GM19240 (cell line): ENCODE measurements around the gene SLC16A9.

ENCODE experiments used
- DNase-seq: peaks from one replicate; pipeline ENCODE4 v3.0.0; 2011; ENCODE audit warnings: low spot score; ENCODE audit not compliant: insufficient read length

The SLC16A9 gene

DNA sequence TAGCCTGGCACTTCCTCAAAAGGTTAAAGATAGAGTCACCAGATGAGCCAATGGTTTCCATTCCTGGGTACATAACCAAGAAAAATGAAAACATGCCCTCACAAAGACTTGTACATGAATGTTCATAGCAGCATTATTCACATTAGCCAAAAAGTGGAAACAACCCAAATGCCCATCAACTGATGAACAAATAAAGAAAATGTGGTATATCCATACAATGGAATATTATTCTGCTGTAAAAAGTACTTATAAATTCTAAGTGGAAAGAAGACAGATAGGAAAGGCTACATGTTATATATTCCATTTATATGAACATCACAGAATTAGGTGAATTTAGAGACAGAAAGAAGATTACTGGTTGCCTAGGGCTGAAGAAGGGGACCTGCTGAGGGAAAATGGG, 10.7 kb upstream of the SLC16A9 start:
- no peak for DNase-seq

- no peak for DNase-seq
Observed at GRCh38 chr10:59719374-59719773, 9.7 kb upstream of the SLC16A9 start.

- no peak for DNase-seq
Observed at GRCh38 chr10:59718257-59718656, 8.6 kb upstream of the SLC16A9 start.

DNA sequence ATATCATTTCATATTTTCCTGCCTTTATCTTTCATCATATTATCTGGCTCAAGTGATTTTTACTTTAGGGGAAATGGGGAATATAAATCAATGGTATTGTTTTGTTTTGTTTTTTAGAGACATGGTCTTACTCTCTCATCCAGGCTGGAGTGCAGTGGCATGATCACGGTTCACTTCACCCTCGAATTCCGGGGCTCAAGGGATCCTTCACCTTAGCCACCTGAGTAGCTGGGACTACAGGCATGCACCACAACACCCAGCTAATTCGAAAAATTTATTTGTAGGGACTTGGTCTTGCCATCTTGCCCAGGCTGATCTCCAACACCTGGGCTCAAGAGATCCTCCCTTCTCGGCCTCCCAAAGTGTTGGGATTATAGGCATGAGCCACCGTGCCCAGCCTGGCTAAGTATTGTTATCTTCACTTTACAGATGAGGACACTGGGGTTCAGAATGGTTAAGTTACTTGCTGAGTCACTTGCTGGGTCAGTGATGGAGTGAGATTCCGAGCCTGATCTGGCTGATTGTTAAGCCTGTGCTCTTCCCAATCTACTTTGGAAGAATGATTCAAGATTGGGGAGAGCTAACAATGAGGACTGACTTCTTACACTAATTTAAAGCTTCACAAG, 3.7 kb upstream of the SLC16A9 start:
- no peak for DNase-seq

DNA sequence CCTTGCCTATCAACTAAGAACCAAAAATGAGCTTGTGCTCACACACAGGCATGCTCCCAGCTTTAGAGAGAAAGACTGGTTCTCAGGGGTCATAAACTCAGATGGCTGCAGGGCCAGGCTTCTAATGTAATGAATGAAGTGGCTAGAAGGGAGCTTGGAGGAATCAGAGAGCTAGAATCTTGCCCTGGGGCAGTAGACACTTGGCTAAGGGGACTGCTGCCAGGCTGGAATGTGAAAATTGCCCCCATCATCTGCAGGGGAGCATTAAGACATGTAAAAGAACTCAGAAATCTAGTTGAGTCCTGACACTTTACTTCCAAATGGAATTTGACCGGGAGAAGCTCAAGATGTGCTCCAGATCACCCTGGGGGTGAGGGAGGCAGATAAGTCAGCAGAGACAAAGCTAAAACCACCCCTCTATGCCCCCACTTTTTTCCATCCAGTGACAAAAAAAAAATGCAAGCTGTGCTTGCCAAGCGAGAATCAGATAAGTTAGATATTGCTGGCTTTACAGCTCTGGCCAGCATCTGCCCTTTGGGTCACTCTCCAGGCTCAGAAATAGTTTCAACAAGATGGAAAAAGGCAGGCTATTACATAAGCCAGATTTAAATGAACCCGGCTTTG, 2.3 kb upstream of the SLC16A9 start:
- no peak for DNase-seq

DNA sequence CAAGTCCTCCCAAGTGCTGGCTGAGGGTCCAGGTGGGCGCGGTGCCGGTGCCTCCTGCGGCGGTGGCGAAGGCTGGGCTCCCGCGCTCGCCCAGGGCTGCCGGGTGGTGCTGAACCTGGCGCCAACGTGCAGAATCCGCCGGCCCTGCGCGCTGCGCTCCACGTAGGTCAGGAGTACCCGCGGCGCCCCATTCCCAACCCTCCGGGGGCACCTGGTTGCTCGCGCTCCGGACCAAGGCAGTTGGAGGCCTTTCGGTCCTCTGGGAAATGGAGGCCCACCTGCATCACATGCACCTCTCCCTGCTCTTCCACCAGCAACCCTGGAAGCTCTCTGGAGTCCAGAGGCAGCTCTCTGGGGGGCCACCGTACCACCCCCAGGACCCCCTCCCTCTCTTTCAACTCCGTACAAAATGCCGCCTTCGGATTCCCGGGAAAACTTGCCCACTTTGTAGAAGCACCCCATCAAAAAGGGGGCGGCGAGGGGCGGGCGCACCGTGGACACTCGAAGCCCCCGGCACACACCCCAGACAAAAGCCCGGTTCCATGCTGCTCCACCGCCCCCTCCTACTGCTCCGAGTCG, 745 bp downstream of the SLC16A9 start:
- DNase-seq: no peak

DNA sequence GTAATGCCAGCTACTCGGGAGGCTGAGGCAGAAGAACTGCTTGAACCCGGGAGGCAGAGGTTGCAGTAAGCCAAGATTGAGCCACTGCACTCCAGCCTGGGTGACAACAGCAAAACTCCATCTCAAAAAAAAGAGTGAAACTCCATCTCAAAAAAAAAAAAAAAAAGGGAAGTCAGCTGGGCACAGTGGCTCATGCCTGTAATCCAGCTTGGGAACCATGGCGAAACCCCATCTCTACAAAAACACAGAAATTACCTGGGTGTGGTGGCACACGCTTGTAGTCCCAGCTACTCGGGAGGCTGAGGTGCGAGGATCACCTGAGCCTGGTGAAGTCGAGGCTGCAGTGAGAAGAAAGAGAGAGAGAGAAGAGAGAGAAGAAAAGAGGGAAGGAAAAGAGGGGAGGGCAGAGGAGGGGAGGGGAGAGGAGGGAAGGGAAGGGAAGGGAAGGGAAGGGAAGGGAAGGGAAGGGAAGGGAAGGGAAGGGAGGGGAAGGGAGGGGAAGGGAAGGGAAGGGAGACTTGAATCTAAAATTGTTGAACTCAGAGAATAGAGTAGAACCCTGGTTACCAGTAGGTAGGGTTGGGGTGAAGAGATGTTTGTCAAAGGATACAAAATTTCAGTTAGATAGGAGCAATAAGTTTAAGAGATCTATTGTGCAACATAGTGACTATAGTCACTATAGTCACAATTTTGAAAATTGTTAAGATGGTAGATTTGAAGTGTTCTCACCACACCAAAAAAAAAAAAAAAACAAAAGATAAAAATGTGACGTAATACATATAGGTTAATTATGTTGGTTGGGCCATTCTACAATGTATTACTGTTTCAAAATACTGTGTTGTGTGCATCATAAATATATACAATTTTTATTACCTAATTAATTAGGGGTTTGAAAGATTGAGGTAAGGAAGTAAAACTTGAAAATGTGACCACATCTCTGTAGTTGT, 2.5 kb downstream of the SLC16A9 start:
- no peak for DNase-seq

DNA sequence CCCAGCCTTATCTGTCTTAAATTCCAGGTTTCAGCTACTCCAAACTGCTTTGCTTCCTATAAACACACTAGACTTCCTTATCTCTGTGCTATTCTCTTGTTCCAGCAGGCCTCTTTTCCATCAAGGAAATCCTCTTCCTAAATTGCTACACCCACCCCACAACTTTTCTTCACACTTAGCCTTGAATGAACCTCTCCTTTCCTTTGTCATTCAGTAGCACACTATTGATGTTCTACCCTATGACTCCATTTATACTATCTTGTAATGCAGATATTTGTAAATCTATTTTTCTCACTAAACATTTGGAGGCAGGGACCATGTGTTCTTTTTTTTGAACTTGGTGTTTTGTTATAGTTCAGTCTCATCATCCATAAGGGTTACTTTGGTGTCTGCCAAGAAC, 3.7 kb downstream of the SLC16A9 start:
- DNase-seq: no peak

GRCh38 chr10:59704630-59705029, 5.0 kb downstream of the SLC16A9 start:
- DNase-seq: no peak

- no peak for DNase-seq
Observed at GRCh38 chr10:59702347-59702746, 7.3 kb downstream of the SLC16A9 start.

DNA sequence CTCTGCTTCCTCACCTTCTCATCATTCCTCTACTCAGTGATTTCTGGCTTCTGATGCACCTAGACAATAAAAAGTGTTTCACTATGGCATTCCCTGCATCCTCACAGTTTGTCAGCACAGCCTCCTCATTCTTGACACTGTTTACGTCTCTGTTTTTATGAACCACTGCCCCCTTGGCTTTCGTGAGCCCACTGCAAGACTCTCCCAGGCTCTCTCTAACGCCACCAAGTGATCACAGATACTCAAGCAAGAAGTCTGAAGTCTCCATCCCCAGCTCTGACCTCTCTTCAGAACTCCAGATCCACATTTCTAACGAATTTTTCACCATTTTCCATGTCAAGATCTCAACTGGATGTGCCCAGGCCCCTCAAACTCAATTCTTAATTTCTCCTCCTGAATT, 8.9 kb downstream of the SLC16A9 start:
- DNase-seq: no peak

DNA sequence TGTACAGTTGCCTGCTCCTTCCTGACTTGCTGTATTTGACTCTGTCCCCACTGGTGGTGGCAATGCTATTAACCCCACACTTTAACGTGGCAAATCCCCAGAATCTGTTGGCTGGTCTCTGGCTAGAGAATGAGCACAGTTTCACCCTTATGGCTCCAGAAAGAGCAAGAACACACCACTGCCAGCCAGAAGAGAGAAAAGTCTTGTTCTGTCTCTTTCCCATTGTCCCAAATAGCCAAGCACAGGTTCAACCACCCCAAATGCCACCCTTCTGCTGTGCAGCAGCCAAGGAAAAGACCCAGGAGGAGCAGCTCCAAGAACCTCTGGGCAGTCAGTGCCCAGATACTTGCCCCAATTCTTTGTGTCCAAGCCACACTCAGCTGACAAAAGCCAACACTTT, 11.3 kb downstream of the SLC16A9 start:
- no peak for DNase-seq

- DNase-seq: no peak
Observed at GRCh38 chr10:59695637-59696036, 14.0 kb downstream of the SLC16A9 start.

DNA sequence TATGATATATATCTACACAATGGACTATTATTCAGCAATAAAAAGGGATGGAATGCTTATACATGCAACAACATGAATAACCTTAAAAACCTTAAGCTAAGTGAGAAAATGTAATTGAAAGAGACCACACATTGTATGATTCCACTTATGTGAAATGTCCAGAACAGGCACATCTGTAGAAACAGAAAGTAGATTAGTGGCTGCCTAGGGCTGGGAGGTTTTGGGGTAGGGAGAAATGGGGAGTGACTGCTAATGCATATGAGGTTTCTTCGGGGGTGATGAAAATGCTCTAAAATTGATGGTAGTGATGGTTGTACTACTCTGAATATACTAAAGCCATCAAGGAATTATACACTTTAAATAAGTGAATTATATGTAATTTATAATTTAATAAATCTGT, 14.7 kb downstream of the SLC16A9 start:
- DNase-seq: no peak

GRCh38 chr10:59692113-59692512, 17.5 kb downstream of the SLC16A9 start:
- no peak for DNase-seq

- no peak for DNase-seq
Observed at GRCh38 chr10:59688921-59689351, 20.7 kb downstream of the SLC16A9 start.

DNA sequence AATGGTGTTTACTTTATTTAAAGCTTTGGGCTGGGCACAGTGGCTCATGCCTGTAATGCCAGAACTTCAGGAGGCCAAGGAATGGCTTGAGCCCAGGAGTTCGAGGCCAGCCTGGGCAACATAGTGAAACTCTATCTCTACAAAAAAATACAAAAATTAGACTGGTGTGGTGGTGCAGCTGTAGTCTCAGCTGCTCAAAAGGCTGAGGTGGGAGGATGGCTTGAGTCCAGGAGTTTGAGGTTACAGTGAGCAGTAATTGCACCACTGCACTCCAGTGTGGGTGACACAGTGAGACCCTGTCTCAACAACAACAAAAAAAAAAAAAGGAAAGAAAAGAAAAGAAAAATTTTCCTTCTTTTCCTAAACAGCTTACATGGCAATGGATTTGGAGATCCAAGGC, 22.0 kb downstream of the SLC16A9 start:
- no peak for DNase-seq

DNA sequence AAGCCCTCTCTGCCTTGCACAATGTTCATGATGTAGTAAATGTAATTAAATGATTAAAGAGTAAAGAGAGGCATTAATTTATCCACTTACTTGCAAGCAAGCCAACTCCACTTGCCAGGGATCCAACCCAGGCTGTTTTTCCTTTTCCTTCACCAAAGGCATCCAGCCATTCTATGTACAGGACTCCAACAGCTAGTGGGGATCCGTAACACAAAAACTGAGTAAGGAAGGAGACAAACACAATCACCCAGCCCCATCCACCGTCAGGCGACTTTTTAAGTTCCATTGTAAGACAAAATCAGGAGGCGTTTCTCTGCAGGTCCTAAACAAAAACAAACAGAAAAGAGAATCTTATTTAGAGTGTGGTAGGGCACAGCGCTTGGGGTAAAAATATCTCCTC, 25.6 kb downstream of the SLC16A9 start:
- DNase-seq: no peak

DNA sequence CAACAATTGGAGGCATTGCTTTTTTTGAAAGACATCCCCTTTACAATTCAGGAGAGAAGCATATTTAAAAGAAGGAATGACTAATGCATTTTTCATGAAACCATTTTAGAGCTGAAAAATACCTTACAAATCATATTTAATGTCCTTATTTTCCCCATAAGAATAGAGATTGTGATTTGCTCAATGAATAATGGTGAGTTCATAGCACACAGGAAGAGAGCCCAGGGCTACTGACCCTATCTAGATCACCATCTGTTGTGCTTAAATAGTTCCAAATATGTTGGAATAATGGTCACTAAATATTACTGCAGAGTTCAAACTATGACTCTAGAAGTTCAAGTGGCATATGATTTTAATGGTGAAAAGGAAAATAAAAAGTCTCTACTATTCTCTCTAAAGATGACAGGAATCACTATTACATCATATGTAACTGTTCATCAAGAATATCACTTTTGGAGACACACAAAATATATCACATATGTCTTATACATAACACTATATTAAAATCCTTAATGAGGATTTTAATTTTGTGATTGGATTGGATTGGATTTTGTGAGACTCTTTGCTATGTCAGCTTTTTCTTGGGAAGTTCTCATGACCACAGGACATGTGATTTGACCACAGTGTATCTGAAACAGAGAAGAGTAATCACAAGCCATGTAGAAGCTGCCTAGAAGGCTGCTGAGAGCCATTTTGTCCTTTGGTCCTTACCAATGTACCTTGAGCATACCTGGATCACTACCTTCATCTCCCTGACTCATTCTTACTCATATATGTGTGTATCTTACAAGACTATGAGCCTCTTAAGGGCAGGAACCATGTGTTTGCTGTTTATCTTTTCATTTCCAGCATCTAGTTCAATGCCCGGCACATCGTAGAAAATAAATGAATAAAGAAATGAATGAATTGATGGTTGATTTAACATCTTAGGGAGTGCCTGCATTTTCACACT, 26.4 kb downstream of the SLC16A9 start:
- DNase-seq: no peak

- DNase-seq: no peak
Observed at GRCh38 chr10:59680199-59680598, 29.5 kb downstream of the SLC16A9 start.

GRCh38 chr10:59678884-59679301, 30.8 kb downstream of the SLC16A9 start:
- no peak for DNase-seq
